Kidney (tissue), 14 donors: Measurements from ENCODE around the gene ARID1B. TPM values are rescaled to one million over a fixed set of nuclear protein-coding genes. Genes with fewer than 3 reads are reported as not detected.
A peak's percentile ranks its signal among the peaks of the same experiment; 100 is the strongest.
"Not testable (repeated sequence)": the region's sequence is repeated elsewhere in the genome, so short reads cannot be mapped to it uniquely, and the experiment has no call there.

Source experiments
- DNase-seq, 5 donors: peaks; one replicate each; pipeline ENCODE4 v3.0.0-alpha.2; 2013 to 2020
- FAIRE-seq: peaks from 2 replicates; lab custom pipeline; 2012; peaks lifted over from hg19 to GRCh38; lab: Jason Lieb, UNC
- H3K27ac ChIP-seq, 2 donors: one replicate each; pipeline ENCODE4 v1.7.0; 2013; ENCODE audit warnings: low read depth in 2 of 2, low read length in 2 of 2, inconsistent platforms in 1 of 2
- H3K27me3 ChIP-seq: one replicate; pipeline ENCODE4 v1.7.1; 2013; ENCODE audit warnings: low read length, inconsistent platforms; ENCODE audit not compliant: control insufficient read depth, insufficient read depth
- H3K36me3 ChIP-seq, 3 donors: one replicate each; pipeline versions ENCODE4 v1.7.0 to v1.7.1; 2013; ENCODE audit warnings: low read length in 3 of 3, control low read depth in 1 of 3, inconsistent platforms in 1 of 3; ENCODE audit not compliant: insufficient read depth in 3 of 3, control insufficient read depth in 2 of 3
- H3K4me1 ChIP-seq, 3 donors: one replicate each; pipeline versions ENCODE4 v1.7.0 to v1.7.1; 2013; ENCODE audit warnings: low read length in 3 of 3, inconsistent platforms in 1 of 3, low read depth in 1 of 3; ENCODE audit not compliant: control insufficient read depth in 2 of 3, insufficient read depth in 2 of 3
- H3K4me3 ChIP-seq, 3 donors: one replicate each; pipeline versions ENCODE4 v1.7.0 to v1.8.1; 2013; ENCODE audit warnings: low read length in 3 of 3, control low read depth in 1 of 3, inconsistent platforms in 1 of 3
- H3K9ac ChIP-seq, 3 donors: one replicate each; pipeline versions ENCODE4 v1.7.0 to v1.7.1; 2013; ENCODE audit warnings: low read length in 3 of 3, control low read depth in 1 of 3, inconsistent platforms in 1 of 3
- H3K9me3 ChIP-seq, 3 donors: one replicate each; pipeline versions ENCODE4 v1.7.0 to v1.7.1; 2013; ENCODE audit warnings: low read length in 3 of 3, control low read depth in 1 of 3, inconsistent platforms in 1 of 3; ENCODE audit not compliant: control insufficient read depth in 2 of 3, insufficient read depth in 1 of 3
- intact Hi-C: fragments of 100-400 bp; cut with DNase I; formaldehyde crosslinking; loops from one replicate; pipeline ENCODE4 v1.11.1; 2022
- polyA plus RNA-seq: library from polyadenylated mRNA; stranded (reverse); fragments of 350-450 nt; fragmentation: Illumina TruSeq; extraction: RNeasy Lipid Tissue Mini Kit (QIAGEN cat#74804); gene quantifications from one replicate; pipeline ENCODE4 v1.2.3, GENCODE V29; 2014; ENCODE audit warnings: low read depth, low replicate concordance; ENCODE audit not compliant: insufficient read depth
- total RNA-seq: library from RNA; stranded (reverse); fragmentation: NEBNext Ultra II Directional; extraction: Animal tissue kit (Norgen Biotek cat#: 25700); gene quantifications from one replicate; pipeline ENCODE4 v1.2.1, GENCODE V29; 2021
- TF ChIP-seq, protein P1 (sequence below): IDR thresholded peaks from 3 replicates; pipeline ENCODE4 v1.5.1; 2012; ENCODE audit warnings: mild to moderate bottlenecking, moderate library complexity, borderline replicate concordance; ENCODE audit not compliant: insufficient read depth; ENCODE audit errors: extremely low read depth
- donor health status: control.
- donor health status: control.
- donor health status: control.
- donor health status: control.
- donor health status: control.
- donor health status: DM: yes; HTN: yes; CAD: no.
- donor health status: Normal renal cell carcinoma (clear cell type).

The ARID1B gene
- total and polyA plus RNA-seq, 2 donors from 2014 or later, result 16.4 to 110 TPM

- Histone ChIP-seq H3K36me3 (no peaks in the 10 kb centered on the region), H3K4me3 (no peak overlapping the region), H3K9ac (no peak overlapping the region), H3K27ac (peak overlapping the region; percentile 27 to 90), H3K27me3 (no peaks in the 10 kb centered on the region), H3K9me3 (no peaks in the 10 kb centered on the region), H3K4me1 (peaks cover 2 to 27% (median 8%) of the 10 kb centered on the region in 3 donors)
- intact Hi-C loops, result no loop called here
- DNase-seq (no peak), FAIRE-seq (no peak)
- TF ChIP-seq, protein P1, sequence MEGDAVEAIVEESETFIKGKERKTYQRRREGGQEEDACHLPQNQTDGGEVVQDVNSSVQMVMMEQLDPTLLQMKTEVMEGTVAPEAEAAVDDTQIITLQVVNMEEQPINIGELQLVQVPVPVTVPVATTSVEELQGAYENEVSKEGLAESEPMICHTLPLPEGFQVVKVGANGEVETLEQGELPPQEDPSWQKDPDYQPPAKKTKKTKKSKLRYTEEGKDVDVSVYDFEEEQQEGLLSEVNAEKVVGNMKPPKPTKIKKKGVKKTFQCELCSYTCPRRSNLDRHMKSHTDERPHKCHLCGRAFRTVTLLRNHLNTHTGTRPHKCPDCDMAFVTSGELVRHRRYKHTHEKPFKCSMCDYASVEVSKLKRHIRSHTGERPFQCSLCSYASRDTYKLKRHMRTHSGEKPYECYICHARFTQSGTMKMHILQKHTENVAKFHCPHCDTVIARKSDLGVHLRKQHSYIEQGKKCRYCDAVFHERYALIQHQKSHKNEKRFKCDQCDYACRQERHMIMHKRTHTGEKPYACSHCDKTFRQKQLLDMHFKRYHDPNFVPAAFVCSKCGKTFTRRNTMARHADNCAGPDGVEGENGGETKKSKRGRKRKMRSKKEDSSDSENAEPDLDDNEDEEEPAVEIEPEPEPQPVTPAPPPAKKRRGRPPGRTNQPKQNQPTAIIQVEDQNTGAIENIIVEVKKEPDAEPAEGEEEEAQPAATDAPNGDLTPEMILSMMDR, result no peak
Observed at GRCh38 chr6:157036245-157036711, 259.1 kb downstream of the ARID1B start.

GRCh38 chr6:157037165-157037564 lies 260.0 kb downstream of the ARID1B start:
- peak; percentile 6 for FAIRE-seq
- Histone ChIP-seq H3K4me3 (peak overlapping the region in 2 of 3 donors; percentile 30 to 40), H3K27me3 (no peaks in the 10 kb centered on the region), H3K9me3 (no peaks in the 10 kb centered on the region), H3K36me3 (no peaks in the 10 kb centered on the region), H3K27ac (peak overlapping the region; percentile 27 to 90), H3K9ac (peak overlapping the region in 1 of 3 donors; percentile 1), H3K4me1 (peaks cover 2 to 27% (median 8%) of the 10 kb centered on the region in 3 donors)
- DNase-seq, result peak in 3 of 5 donors; percentile 49 to 84 (median 69)
- TF ChIP-seq, protein P1, result no peak
- intact Hi-C loops, result no loop called here

GRCh38 chr6:157038610-157039009 lies 261.4 kb downstream of the ARID1B start:
- DNase-seq (no peak), FAIRE-seq (no peak)
- TF ChIP-seq, protein P1, result no peak
- Histone ChIP-seq H3K36me3 (no peaks in the 10 kb centered on the region), H3K27ac (no peak overlapping the region), H3K4me1 (peaks cover 2 to 22% (median 8%) of the 10 kb centered on the region in 3 donors), H3K9me3 (no peaks in the 10 kb centered on the region), H3K9ac (no peak overlapping the region), H3K27me3 (no peaks in the 10 kb centered on the region), H3K4me3 (no peak overlapping the region)
- intact Hi-C loops, result no loop called here

DNA sequence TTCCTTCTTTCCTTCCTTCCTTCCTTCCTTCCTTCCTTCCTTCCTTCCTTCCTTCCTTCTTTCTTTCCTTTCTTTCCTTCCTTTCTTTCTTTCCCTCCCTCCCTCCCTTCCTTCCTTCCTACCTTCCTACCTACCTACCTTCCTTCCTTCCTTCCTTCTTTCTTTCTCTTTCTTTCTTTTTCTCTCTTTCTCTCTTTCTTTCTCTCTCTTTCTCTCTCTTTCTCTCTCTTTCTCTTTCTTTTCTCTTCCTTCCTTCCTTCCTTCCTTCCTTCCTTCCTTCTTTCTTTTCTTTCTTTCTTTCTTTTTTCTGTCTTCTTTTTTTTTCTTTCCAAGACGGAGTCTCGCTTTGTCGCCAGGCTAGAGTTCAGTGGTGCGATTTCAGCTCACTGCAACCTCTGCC lies 262.5 kb downstream of the ARID1B start:
- FAIRE-seq, H3K36me3 ChIP-seq, H3K27me3 ChIP-seq, intact Hi-C loops, H3K9me3 ChIP-seq, DNase-seq, H3K9ac ChIP-seq, H3K4me3 ChIP-seq, H3K27ac ChIP-seq: not testable (repeated sequence)
- H3K4me1 ChIP-seq, result peaks cover 2 to 20% (median 8%) of the 10 kb centered on the region in 3 donors
